Nephron (organoid): Measurements from ENCODE around the gene OPALIN.

ENCODE experiments used
- H3K27ac Mint-ChIP-seq, 3 experiments: 2 replicates each; pipeline ENCODE4 v1.8.0; 2020; ENCODE audit warnings: mixed read lengths in 3 of 3, mild to moderate bottlenecking in 2 of 3, moderate library complexity in 1 of 3
- H3K27me3 Mint-ChIP-seq: 2 replicates; pipeline ENCODE4 v1.8.0; 2021; ENCODE audit warnings: low read depth, mild to moderate bottlenecking, moderate library complexity, mixed read lengths
- H3K36me3 Mint-ChIP-seq: 2 replicates; pipeline ENCODE4 v1.8.0; 2020; ENCODE audit warnings: low read depth, mixed read lengths
- H3K4me1 Mint-ChIP-seq: 2 replicates; pipeline ENCODE4 v1.8.0; 2020; ENCODE audit warnings: mixed read lengths
- H3K4me3 Mint-ChIP-seq, 3 experiments: 2 replicates each; pipeline ENCODE4 v1.8.0; 2020; ENCODE audit warnings: mild to moderate bottlenecking in 3 of 3, mixed read lengths in 3 of 3, moderate library complexity in 2 of 3
- H3K9me3 Mint-ChIP-seq: 2 replicates; pipeline ENCODE4 v1.8.0; 2020; ENCODE audit warnings: mixed read lengths
- CTCF ChIP-seq, 3 experiments: fragments of 200-600 bp; sonication (generic); IDR thresholded peaks; one replicate each; pipeline ENCODE4 v1.5.0; 2021; ENCODE audit warnings: antibody characterized with exemption in 3 of 3; ENCODE audit not compliant: unreplicated experiment in 3 of 3

Gene OPALIN

GRCh38 chr10:96377816-96378294, 19.1 kb upstream of the OPALIN start:
- H3K27me3 Mint-ChIP-seq: peaks cover 30% of the 10 kb centered on the region
- H3K4me3 Mint-ChIP-seq: no peak overlapping the region
- H3K9me3 Mint-ChIP-seq: no peaks in the 10 kb centered on the region
- H3K4me1 Mint-ChIP-seq: peaks cover 9% of the 10 kb centered on the region
- no peak overlapping the region for H3K27ac Mint-ChIP-seq
- TF ChIP-seq CTCF (IDR thresholded peaks at IDR 0.05; ENCODE audit: unreplicated experiment in 3 of 3): no peak
- no peaks in the 10 kb centered on the region for H3K36me3 Mint-ChIP-seq

GRCh38 chr10:96376483-96376882, 17.7 kb upstream of the OPALIN start:
- H3K27me3 Mint-ChIP-seq: peaks cover 34% of the 10 kb centered on the region
- TF ChIP-seq CTCF (IDR thresholded peaks at IDR 0.05; ENCODE audit: unreplicated experiment in 3 of 3): no peak
- H3K36me3 Mint-ChIP-seq: no peaks in the 10 kb centered on the region
- H3K27ac Mint-ChIP-seq: no peak overlapping the region
- H3K9me3 Mint-ChIP-seq: no peaks in the 10 kb centered on the region
- no peak overlapping the region for H3K4me3 Mint-ChIP-seq
- peaks cover 9% of the 10 kb centered on the region for H3K4me1 Mint-ChIP-seq

GRCh38 chr10:96374985-96375830, 16.4 kb upstream of the OPALIN start:
- H3K4me1 Mint-ChIP-seq: peaks cover 9% of the 10 kb centered on the region
- peaks cover 37% of the 10 kb centered on the region for H3K27me3 Mint-ChIP-seq
- peak; percentile 97 to 99 (median 99) for TF ChIP-seq CTCF (IDR thresholded peaks at IDR 0.05; ENCODE audit: unreplicated experiment in 3 of 3)
- no peak overlapping the region for H3K27ac Mint-ChIP-seq
- no peaks in the 10 kb centered on the region for H3K36me3 Mint-ChIP-seq
- H3K9me3 Mint-ChIP-seq: no peaks in the 10 kb centered on the region
- peak overlapping the region; percentile 79 to 82 (median 81) for H3K4me3 Mint-ChIP-seq

GRCh38 chr10:96374639-96374984, 15.8 kb upstream of the OPALIN start:
- no peak overlapping the region for H3K27ac Mint-ChIP-seq
- no peaks in the 10 kb centered on the region for H3K9me3 Mint-ChIP-seq
- H3K4me1 Mint-ChIP-seq: peaks cover 9% of the 10 kb centered on the region
- H3K27me3 Mint-ChIP-seq: peaks cover 37% of the 10 kb centered on the region
- TF ChIP-seq CTCF (IDR thresholded peaks at IDR 0.05; ENCODE audit: unreplicated experiment in 3 of 3): no peak
- H3K4me3 Mint-ChIP-seq: peak overlapping the region; percentile 79 to 82 (median 81)
- no peaks in the 10 kb centered on the region for H3K36me3 Mint-ChIP-seq

- H3K9me3 Mint-ChIP-seq: no peaks in the 10 kb centered on the region
- no peak overlapping the region for H3K27ac Mint-ChIP-seq
- H3K4me3 Mint-ChIP-seq: peak overlapping the region; percentile 79 to 82 (median 81)
- TF ChIP-seq CTCF (IDR thresholded peaks at IDR 0.05; ENCODE audit: unreplicated experiment in 3 of 3): no peak
- H3K4me1 Mint-ChIP-seq: peaks cover 9% of the 10 kb centered on the region
- peaks cover 37% of the 10 kb centered on the region for H3K27me3 Mint-ChIP-seq
- H3K36me3 Mint-ChIP-seq: no peaks in the 10 kb centered on the region
Observed at GRCh38 chr10:96374004-96374403, 15.2 kb upstream of the OPALIN start.

- no peak for TF ChIP-seq CTCF (IDR thresholded peaks at IDR 0.05; ENCODE audit: unreplicated experiment in 3 of 3)
- Mint-ChIP-seq H3K9me3 (no peaks in the 10 kb centered on the region), H3K4me1 (peaks cover 4% of the 10 kb centered on the region)
Observed at GRCh38 chr10:96371356-96371755, 12.6 kb upstream of the OPALIN start.

More at GRCh38 chr10:96371356-96371755, 12.6 kb upstream of the OPALIN start:
- Mint-ChIP-seq H3K4me3 (no peak overlapping the region), H3K27ac (no peak overlapping the region), H3K36me3 (no peaks in the 10 kb centered on the region), H3K27me3 (peaks cover 33% of the 10 kb centered on the region)
